Measurements from ENCODE around the gene SCGB1A1. TPM values are rescaled to one million over a fixed set of nuclear protein-coding genes. Genes with fewer than 3 reads are reported as not detected.

Gene SCGB1A1
- total RNA-seq (2022; extraction: Qiagen RNA extraction; ENCODE audit: low read depth): not detected in 5 replicates

GRCh38 chr11:62418733-62419132 is at the start of gene SCGB1A1:
SCGB1A1 (plus strand) TSS chr11:62419033; CDS start chr11:62419096, 63 bp downstream.

Other genes starting within 250 kb of the SCGB1A1 start
- not detected in 5 replicates for gene SCGB1D1, start 228.8 kb upstream of the SCGB1A1 start, total RNA-seq (2022; extraction: Qiagen RNA extraction; ENCODE audit: low read depth)
- not detected in 5 replicates for gene SCGB2A1, start 210.4 kb upstream of the SCGB1A1 start, total RNA-seq (2022; extraction: Qiagen RNA extraction; ENCODE audit: low read depth)
- gene SCGB1D2, start 176.8 kb upstream of the SCGB1A1 start, total RNA-seq (2022; extraction: Qiagen RNA extraction; ENCODE audit: low read depth): not detected in 5 replicates
- not detected in 5 replicates for gene SCGB2A2, start 148.9 kb upstream of the SCGB1A1 start, total RNA-seq (2022; extraction: Qiagen RNA extraction; ENCODE audit: low read depth)
- gene SCGB1D4, start 120.0 kb upstream of the SCGB1A1 start, total RNA-seq (2022; extraction: Qiagen RNA extraction; ENCODE audit: low read depth): not detected in 5 replicates
- gene ASRGL1, start 81.6 kb upstream of the SCGB1A1 start, total RNA-seq (2022; extraction: Qiagen RNA extraction; ENCODE audit: low read depth): 12.7 to 13.7 TPM (median 13.1 TPM) in 5 replicates
- gene AHNAK, start 127.8 kb downstream of the SCGB1A1 start, total RNA-seq (2022; extraction: Qiagen RNA extraction; ENCODE audit: low read depth): 237 to 338 TPM (median 298 TPM) in 5 replicates
- gene EEF1G, start 154.9 kb downstream of the SCGB1A1 start, total RNA-seq (2022; extraction: Qiagen RNA extraction; ENCODE audit: low read depth): 1,887 to 2,053 TPM (median 2,011 TPM) in 5 replicates
- gene TUT1, start 172.5 kb downstream of the SCGB1A1 start, total RNA-seq (2022; extraction: Qiagen RNA extraction; ENCODE audit: low read depth): 7.8 to 17.7 TPM (median 15.1 TPM) in 5 replicates
- gene MTA2, start 182.8 kb downstream of the SCGB1A1 start, total RNA-seq (2022; extraction: Qiagen RNA extraction; ENCODE audit: low read depth): 77.4 to 91.6 TPM (median 86.2 TPM) in 5 replicates
- gene EML3, start 193.7 kb downstream of the SCGB1A1 start, total RNA-seq (2022; extraction: Qiagen RNA extraction; ENCODE audit: low read depth): 13.5 to 30.1 TPM (median 26.2 TPM) in 5 replicates
- 3.5 to 4.8 TPM (median 4.4 TPM) in 5 replicates for gene ROM1, start 194.2 kb downstream of the SCGB1A1 start, total RNA-seq (2022; extraction: Qiagen RNA extraction; ENCODE audit: low read depth)
- gene B3GAT3, start 203.0 kb downstream of the SCGB1A1 start, total RNA-seq (2022; extraction: Qiagen RNA extraction; ENCODE audit: low read depth): 30.1 to 56.7 TPM (median 52.1 TPM) in 5 replicates
- 200 to 293 TPM (median 267 TPM) in 5 replicates for gene GANAB, start 227.6 kb downstream of the SCGB1A1 start, total RNA-seq (2022; extraction: Qiagen RNA extraction; ENCODE audit: low read depth)
- gene INTS5, start 234.3 kb downstream of the SCGB1A1 start, total RNA-seq (2022; extraction: Qiagen RNA extraction; ENCODE audit: low read depth): 12.9 to 22.4 TPM (median 21.3 TPM) in 5 replicates
- 124 to 164 TPM (median 134 TPM) in 5 replicates for gene C11orf98, start 246.2 kb downstream of the SCGB1A1 start, total RNA-seq (2022; extraction: Qiagen RNA extraction; ENCODE audit: low read depth)
- gene CSKMT, start 246.3 kb downstream of the SCGB1A1 start, total RNA-seq (2022; extraction: Qiagen RNA extraction; ENCODE audit: low read depth): 5.8 to 16.2 TPM (median 12.6 TPM) in 5 replicates